ENCODE measurements around the gene CDC7. TPM values are rescaled to one million over a fixed set of nuclear protein-coding genes. Genes with fewer than 3 reads are reported as not detected.

Gene CDC7
- total RNA-seq, 1 donor from 2014 or later = 3.9 TPM

GRCh38 chr1:91541918-91542533 lies 41.4 kb downstream of the CDC7 start:
- ATAC-seq (no peak), DNase-seq (ENCODE audit: low spot score) (no peak)
- intact Hi-C loops (cut with DNase I) = no loop called here

- intact Hi-C loops (cut with DNase I) = no loop called here
- ATAC-seq (peak; percentile 14), DNase-seq (ENCODE audit: low spot score) (no peak)
Observed at GRCh38 chr1:91545506-91546300, 45.1 kb downstream of the CDC7 start.

- ATAC-seq (peak; percentile 15), DNase-seq (ENCODE audit: low spot score) (no peak)
- intact Hi-C loops (cut with DNase I) = no loop called here
Observed at GRCh38 chr1:91546301-91546581, 45.6 kb downstream of the CDC7 start.

GRCh38 chr1:91546876-91547275 lies 46.2 kb downstream of the CDC7 start:
- DNase-seq (ENCODE audit: low spot score) = no peak
- ATAC-seq = peak; percentile 18
- intact Hi-C loops (cut with DNase I) = no loop called here

- DNase-seq (ENCODE audit: low spot score) (no peak), ATAC-seq (no peak)
- intact Hi-C loops (cut with DNase I) = no loop called here
Observed at GRCh38 chr1:91548376-91549040, 47.9 kb downstream of the CDC7 start.

- DNase-seq (ENCODE audit: low spot score) (no peak), ATAC-seq (no peak)
- intact Hi-C loops (cut with DNase I) = no loop called here
Observed at GRCh38 chr1:91549041-91549735, 48.5 kb downstream of the CDC7 start.

GRCh38 chr1:91550961-91551360 lies 50.3 kb downstream of the CDC7 start:
- no peak for DNase-seq (ENCODE audit: low spot score)
- ATAC-seq = no peak
- intact Hi-C loops (cut with DNase I) = no loop called here

- ATAC-seq (no peak), DNase-seq (ENCODE audit: low spot score) (no peak)
- intact Hi-C loops (cut with DNase I) = no loop called here
Observed at GRCh38 chr1:91552091-91552490, 51.4 kb downstream of the CDC7 start.

- ATAC-seq = no peak
- DNase-seq (ENCODE audit: low spot score) = no peak
- intact Hi-C loops (cut with DNase I) = no loop called here
Observed at GRCh38 chr1:91552596-91552995, 51.9 kb downstream of the CDC7 start.

- intact Hi-C loops (cut with DNase I) = no loop called here
- ATAC-seq = peak; percentile 95
- DNase-seq (ENCODE audit: low spot score) = no peak
Observed at GRCh38 chr1:91553177-91553591, 52.5 kb downstream of the CDC7 start.

- ATAC-seq (no peak), DNase-seq (ENCODE audit: low spot score) (no peak)
- intact Hi-C loops (cut with DNase I) = no loop called here
Observed at GRCh38 chr1:91555074-91555730, 54.6 kb downstream of the CDC7 start.

- DNase-seq (ENCODE audit: low spot score) (no peak), ATAC-seq (no peak)
- intact Hi-C loops (cut with DNase I) = no loop called here
Observed at GRCh38 chr1:91555821-91556531, 55.3 kb downstream of the CDC7 start.

GRCh38 chr1:91556556-91556955 lies 55.9 kb downstream of the CDC7 start:
- no peak for DNase-seq (ENCODE audit: low spot score)
- ATAC-seq = no peak
- intact Hi-C loops (cut with DNase I) = no loop called here

- intact Hi-C loops (cut with DNase I) = no loop called here
- DNase-seq (ENCODE audit: low spot score) (no peak), ATAC-seq (no peak)
Observed at GRCh38 chr1:91557039-91557690, 56.5 kb downstream of the CDC7 start.

GRCh38 chr1:91557826-91558225 lies 57.2 kb downstream of the CDC7 start:
- intact Hi-C loops (cut with DNase I) = no loop called here
- DNase-seq (ENCODE audit: low spot score) (no peak), ATAC-seq (no peak)

- intact Hi-C loops (cut with DNase I) = no loop called here
- DNase-seq (ENCODE audit: low spot score) (no peak), ATAC-seq (no peak)
Observed at GRCh38 chr1:91559046-91559750, 58.5 kb downstream of the CDC7 start.

- ATAC-seq (no peak), DNase-seq (ENCODE audit: low spot score) (no peak)
- intact Hi-C loops (cut with DNase I) = no loop called here
Observed at GRCh38 chr1:91559838-91560565, 59.4 kb downstream of the CDC7 start.

Data from sciatic nerve (tissue), 2 donors.